Breast epithelium (tissue), 4 donors: ENCODE data around the gene DCBLD1. TPM values are rescaled to one million over a fixed set of nuclear protein-coding genes. Genes with fewer than 3 reads are reported as not detected.
"Not testable (repeated sequence)": the region's sequence is repeated elsewhere in the genome, so short reads cannot be mapped to it uniquely, and the experiment has no call there.

Experiments
- DNase-seq, 2 donors: peaks; one replicate each; pipeline ENCODE4 v3.0.0-alpha.2; 2019; ENCODE audit warnings: low spot score in 2 of 2
- H3K27ac ChIP-seq, 2 donors: fragments of 200-600 bp; sonication (generic) in 1 of 2; one replicate each; pipeline ENCODE4 v1.5.1; 2016 to 2019; ENCODE audit warnings: mild to moderate bottlenecking in 1 of 2
- H3K27me3 ChIP-seq, 2 donors: fragments of 200-600 bp; sonication (generic) in 1 of 2; one replicate each; pipeline versions ENCODE4 v1.5.1 to v1.6.0; 2017 to 2019; ENCODE audit warnings: control low read depth in 1 of 2, mild to moderate bottlenecking in 1 of 2
- H3K36me3 ChIP-seq: fragments of 200-600 bp; one replicate; pipeline ENCODE4 v1.5.1; 2019
- H3K4me1 ChIP-seq, 2 donors: fragments of 200-600 bp; sonication (generic); one replicate each; pipeline ENCODE4 v1.5.1; 2016 to 2019; ENCODE audit warnings: control low read depth in 1 of 2
- H3K4me3 ChIP-seq, 3 donors: fragments of 200-600 bp; sonication (generic); 1 replicate in 2 of 3; 2 replicates in 1 of 3; pipeline ENCODE4 v1.5.1; 2016 to 2019; ENCODE audit warnings: mild to moderate bottlenecking in 3 of 3, moderate library complexity in 2 of 3
- H3K9me3 ChIP-seq, 2 donors: fragments of 200-600 bp; sonication (generic) in 1 of 2; one replicate each; pipeline ENCODE4 v1.5.1; 2016 to 2019; ENCODE audit warnings: control low read depth in 1 of 2
- CTCF ChIP-seq, 3 donors: fragments of 450-650 bp; IDR thresholded peaks; one replicate each; pipeline ENCODE4 v1.5.1; 2016 to 2017; ENCODE audit warnings: antibody characterized with exemption in 3 of 3, mild to moderate bottlenecking in 3 of 3, moderate library complexity in 3 of 3
- POLR2A ChIP-seq: fragments of 450-650 bp; IDR thresholded peaks from one replicate; pipeline ENCODE4 v1.6.1; 2016; ENCODE audit warnings: antibody characterized with exemption, mild to moderate bottlenecking, moderate library complexity
- POLR2AphosphoS5 ChIP-seq, 3 donors: sonication (generic); formaldehyde crosslinking; IDR thresholded peaks; one replicate each; pipeline ENCODE4 v1.6.1; 2017; ENCODE audit warnings: antibody characterized with exemption in 3 of 3
- intact Hi-C: fragments of 100-400 bp; cut with DNase I; formaldehyde crosslinking; loops from one replicate; pipeline ENCODE4 v1.15.1; 2023; ENCODE audit warnings: low total_unique reads
- total RNA-seq, 3 donors: library from RNA; depleted of rRNA; stranded (reverse); fragments of >200 nt; gene quantifications; one replicate each; pipeline ENCODE4 v1.1.0, GENCODE V29; 2016

Gene DCBLD1
- 10 to 100 TPM; 10.4 to 16.0 (median 11.8) TPM for total RNA-seq

- TF ChIP-seq POLR2AphosphoS5 (IDR thresholded peaks at IDR 0.05) (peak in 1 of 3 donors; percentile 17), POLR2A (no peak), CTCF (IDR thresholded peaks at IDR 0.05) (peak in 1 of 3 donors; percentile 5)
- peak within 1 kb of the TSS; percentile 62 to 78 (median 76) for H3K4me3 ChIP-seq
- H3K9me3 ChIP-seq, result no peaks in the 10 kb centered on the region
- peak within 1 kb of the TSS; percentile 77 to 85 for H3K27ac ChIP-seq
- intact Hi-C loops, result no loop called here
- no peaks in the 10 kb centered on the region for H3K36me3 ChIP-seq
- peak; percentile 25 to 55 for DNase-seq
- H3K4me1 ChIP-seq, result no peaks in the 10 kb centered on the region
- H3K27me3 ChIP-seq, result no peaks in the 10 kb centered on the region
These were observed at the start of gene DCBLD1 for GRCh38 chr6:117482240-117483003. TSS of gene DCBLD1 (plus strand) at chr6:117482674. CDS start at chr6:117482782, 108 bp downstream.

- H3K4me1 ChIP-seq, result no peaks in the 10 kb centered on the region
- intact Hi-C loops, result no loop called here
- no peak overlapping the region for H3K27ac ChIP-seq
- H3K27me3 ChIP-seq, result no peaks in the 10 kb centered on the region
- H3K36me3 ChIP-seq, result no peaks in the 10 kb centered on the region
- H3K4me3 ChIP-seq, result no peak overlapping the region
- no peak for DNase-seq
- no peaks in the 10 kb centered on the region for H3K9me3 ChIP-seq
- no peak for TF ChIP-seq POLR2A
These were observed 41.6 kb upstream of the DCBLD1 start for GRCh38 chr6:117440706-117441525.

- H3K27ac ChIP-seq, result no peak overlapping the region
- TF ChIP-seq POLR2A (no peak), POLR2AphosphoS5 (IDR thresholded peaks at IDR 0.05) (no peak), CTCF (IDR thresholded peaks at IDR 0.05) (no peak)
- no peaks in the 10 kb centered on the region for H3K4me1 ChIP-seq
- no peak for DNase-seq
- H3K36me3 ChIP-seq, result no peaks in the 10 kb centered on the region
- H3K27me3 ChIP-seq, result no peaks in the 10 kb centered on the region
- no peaks in the 10 kb centered on the region for H3K9me3 ChIP-seq
- intact Hi-C loops, result no loop called here
- no peak overlapping the region for H3K4me3 ChIP-seq
These were observed 40.6 kb upstream of the DCBLD1 start for GRCh38 chr6:117441824-117442264.

GRCh38 chr6:117442313-117442712, 40.2 kb upstream of the DCBLD1 start:
- intact Hi-C loops, H3K27me3 ChIP-seq, H3K4me1 ChIP-seq, H3K27ac ChIP-seq, H3K36me3 ChIP-seq, H3K4me3 ChIP-seq, H3K9me3 ChIP-seq, DNase-seq: not testable (repeated sequence)

GRCh38 chr6:117444600-117444999, 37.9 kb upstream of the DCBLD1 start:
- intact Hi-C loops, result no loop called here
- Histone ChIP-seq H3K27me3 (no peaks in the 10 kb centered on the region), H3K27ac (no peak overlapping the region), H3K36me3 (no peaks in the 10 kb centered on the region), H3K9me3 (no peaks in the 10 kb centered on the region), H3K4me1 (no peaks in the 10 kb centered on the region), H3K4me3 (no peak overlapping the region)
- no peak for DNase-seq
- TF ChIP-seq CTCF (IDR thresholded peaks at IDR 0.05), result no peak
- no peak for TF ChIP-seq POLR2A
- no peak for TF ChIP-seq POLR2AphosphoS5 (IDR thresholded peaks at IDR 0.05)

GRCh38 chr6:117446861-117447260, 35.6 kb upstream of the DCBLD1 start:
- no peaks in the 10 kb centered on the region for H3K27me3 ChIP-seq

More at GRCh38 chr6:117446861-117447260, 35.6 kb upstream of the DCBLD1 start:
- intact Hi-C loops, result no loop called here
- no peak overlapping the region for H3K4me3 ChIP-seq
- H3K27ac ChIP-seq, result no peak overlapping the region
- H3K9me3 ChIP-seq, result no peaks in the 10 kb centered on the region
- H3K4me1 ChIP-seq, result no peaks in the 10 kb centered on the region
- H3K36me3 ChIP-seq, result no peaks in the 10 kb centered on the region
- no peak for TF ChIP-seq POLR2A
- no peak for TF ChIP-seq POLR2AphosphoS5 (IDR thresholded peaks at IDR 0.05)
- TF ChIP-seq CTCF (IDR thresholded peaks at IDR 0.05), result no peak
- no peak for DNase-seq
